OCI-LY3 (cell line): ENCODE data around the gene KCNJ18.
"Not testable (repeated sequence)": the region's sequence is repeated elsewhere in the genome, so short reads cannot be mapped to it uniquely, and the experiment has no call there.

Experiments
- H2AFZ ChIP-seq: fragments of 200-600, 300-600 bp; shearing (Covaris generic); 2 replicates; pipeline ENCODE4 v1.6.0; 2014; ENCODE audit warnings: antibody characterized with exemption, low read depth, low read length
- H3K27ac ChIP-seq: fragments of 200-600, 300-600 bp; sonication (generic); 2 replicates; pipeline ENCODE4 v1.5.1; 2014; ENCODE audit warnings: mild to moderate bottlenecking, low read length, moderate library complexity, mixed read lengths
- H3K27me3 ChIP-seq: fragments of 200-600, 300-600 bp; sonication (generic); 2 replicates; pipeline ENCODE4 v1.6.1; 2014; ENCODE audit warnings: low read depth, low read length, mixed read lengths
- H3K36me3 ChIP-seq: fragments of 200-600, 300-600 bp; sonication (generic); replicated peaks from 2 replicates; pipeline ENCODE3; 2014; ENCODE audit warnings: low read depth, low read length, mixed read lengths
- H3K4me1 ChIP-seq: fragments of 300-600, 200-600 bp; sonication (generic); 2 replicates; pipeline ENCODE4 v1.6.1; 2014; ENCODE audit warnings: low read length, mixed read lengths
- H3K4me2 ChIP-seq: fragments of 200-600, 300-600 bp; sonication (generic); 2 replicates; pipeline ENCODE4 v1.6.1; 2014; ENCODE audit warnings: low read length, mixed read lengths
- H3K4me3 ChIP-seq: fragments of 300-600, 200-600 bp; sonication (generic); 2 replicates; pipeline ENCODE4 v1.5.1; 2014; ENCODE audit warnings: antibody characterized with exemption, mild to moderate bottlenecking, low read length, moderate library complexity
- H3K79me2 ChIP-seq: fragments of 300-600, 200-600 bp; shearing (Covaris generic); 2 replicates; pipeline ENCODE4 v1.6.1; 2014; ENCODE audit warnings: mild to moderate bottlenecking, low read length, mixed read lengths
- H3K9ac ChIP-seq: fragments of 300-600, 200-600 bp; shearing (Covaris generic); 2 replicates; pipeline ENCODE4 v1.6.0; 2014; ENCODE audit warnings: mild to moderate bottlenecking, low read length, moderate library complexity
- H3K9me3 ChIP-seq: fragments of 200-600, 300-600 bp; shearing (Covaris generic); 2 replicates; pipeline ENCODE4 v1.6.1; 2014; ENCODE audit warnings: low read length, mixed read lengths; ENCODE audit not compliant: insufficient read depth
- H4K20me1 ChIP-seq: fragments of 200-600, 300-600 bp; sonication (generic); 2 replicates; pipeline ENCODE4 v1.6.1; 2016; ENCODE audit warnings: low read length, mixed read lengths; ENCODE audit not compliant: insufficient read depth
- CTCF ChIP-seq: fragments of 200-600, 300-600 bp; sonication (generic); IDR thresholded peaks from 2 replicates; pipeline ENCODE4 v1.5.1; 2014; ENCODE audit warnings: antibody characterized with exemption, low read length, low read depth
- EZH2phosphoT487 ChIP-seq: fragments of 200-600 bp; shearing (Covaris generic); IDR thresholded peaks from 2 replicates; pipeline ENCODE4 v1.6.1; 2018; ENCODE audit warnings: antibody characterized with exemption, mixed run types, low read depth

Gene KCNJ18

GRCh38 chr17:21742326-21742725, 50.0 kb downstream of the KCNJ18 start:
- H3K9me3 ChIP-seq = no peaks in the 10 kb centered on the region
- no peaks in the 10 kb centered on the region for H4K20me1 ChIP-seq
- no peak overlapping the region for H3K4me2 ChIP-seq
- H3K4me3 ChIP-seq = no peak overlapping the region
- no peaks in the 10 kb centered on the region for H3K27me3 ChIP-seq
- H3K79me2 ChIP-seq = no peaks in the 10 kb centered on the region
- no peaks in the 10 kb centered on the region for H3K4me1 ChIP-seq
- no peaks in the 10 kb centered on the region for H3K36me3 ChIP-seq
- H3K27ac ChIP-seq = no peak overlapping the region
- TF ChIP-seq CTCF (no peak), EZH2phosphoT487 (no peak)
- H2AFZ ChIP-seq = no peak overlapping the region
- no peak overlapping the region for H3K9ac ChIP-seq

- not testable (repeated sequence) for H3K27me3 ChIP-seq, H3K79me2 ChIP-seq, H2AFZ ChIP-seq, H3K9ac ChIP-seq, H4K20me1 ChIP-seq, H3K4me2 ChIP-seq, H3K9me3 ChIP-seq, H3K4me3 ChIP-seq, H3K4me1 ChIP-seq, H3K36me3 ChIP-seq, H3K27ac ChIP-seq
Observed at GRCh38 chr17:21744151-21744550, 51.8 kb downstream of the KCNJ18 start.

- H3K27ac ChIP-seq = not testable (repeated sequence)
Observed at GRCh38 chr17:21744621-21745020, 52.3 kb downstream of the KCNJ18 start.

GRCh38 chr17:21745385-21746054, 53.2 kb downstream of the KCNJ18 start:
- H3K4me2 ChIP-seq, H3K79me2 ChIP-seq, H3K9me3 ChIP-seq, H3K36me3 ChIP-seq, H2AFZ ChIP-seq, H4K20me1 ChIP-seq, H3K4me1 ChIP-seq, H3K9ac ChIP-seq, H3K27ac ChIP-seq, H3K4me3 ChIP-seq, H3K27me3 ChIP-seq: not testable (repeated sequence)

More at GRCh38 chr17:21744621-21745020, 52.3 kb downstream of the KCNJ18 start:
- H3K4me2 ChIP-seq, H3K79me2 ChIP-seq, H3K4me1 ChIP-seq, H3K9me3 ChIP-seq, H3K27me3 ChIP-seq, H2AFZ ChIP-seq, H3K36me3 ChIP-seq, H4K20me1 ChIP-seq, H3K4me3 ChIP-seq, H3K9ac ChIP-seq: not testable (repeated sequence)

- H4K20me1 ChIP-seq, H3K4me3 ChIP-seq, H3K36me3 ChIP-seq, H3K79me2 ChIP-seq, H3K4me1 ChIP-seq, H3K4me2 ChIP-seq, H3K9ac ChIP-seq, H3K9me3 ChIP-seq, H3K27me3 ChIP-seq, H2AFZ ChIP-seq, H3K27ac ChIP-seq: not testable (repeated sequence)
Observed at GRCh38 chr17:21746415-21746814, 54.1 kb downstream of the KCNJ18 start.

GRCh38 chr17:21747195-21747915, 55.0 kb downstream of the KCNJ18 start:
- H3K36me3 ChIP-seq, H3K9me3 ChIP-seq, H4K20me1 ChIP-seq, H3K27me3 ChIP-seq, H2AFZ ChIP-seq, H3K79me2 ChIP-seq, H3K4me3 ChIP-seq, H3K4me1 ChIP-seq, H3K4me2 ChIP-seq, H3K9ac ChIP-seq, H3K27ac ChIP-seq: not testable (repeated sequence)

GRCh38 chr17:21748686-21749085, 56.4 kb downstream of the KCNJ18 start:
- H3K4me2 ChIP-seq, H3K36me3 ChIP-seq, H3K79me2 ChIP-seq, H3K4me3 ChIP-seq, H2AFZ ChIP-seq, H3K27me3 ChIP-seq, H3K27ac ChIP-seq, H3K9ac ChIP-seq, H3K9me3 ChIP-seq, H3K4me1 ChIP-seq, H4K20me1 ChIP-seq: not testable (repeated sequence)

- H3K4me1 ChIP-seq, H3K4me2 ChIP-seq, H3K9ac ChIP-seq, H3K79me2 ChIP-seq, H3K9me3 ChIP-seq, H4K20me1 ChIP-seq, H3K27me3 ChIP-seq, H3K27ac ChIP-seq, H3K36me3 ChIP-seq, H3K4me3 ChIP-seq, H2AFZ ChIP-seq: not testable (repeated sequence)
Observed at GRCh38 chr17:21749696-21750531, 57.6 kb downstream of the KCNJ18 start.
